Stimulated activated CD4-positive, alpha-beta T cell treated with anti-CD3 and anti-CD28 coated beads, Interleukin-2, amount 100 ng/mL, for 48 hours (primary cell): ENCODE data around the gene YBX1.
"Not testable (repeated sequence)": the region's sequence is repeated elsewhere in the genome, so short reads cannot be mapped to it uniquely, and the experiment has no call there.

Experiments
- DNase-seq, 2 donors: peaks; one replicate each; pipeline ENCODE4 v3.0.0-alpha.2; 2020

The YBX1 gene

DNA sequence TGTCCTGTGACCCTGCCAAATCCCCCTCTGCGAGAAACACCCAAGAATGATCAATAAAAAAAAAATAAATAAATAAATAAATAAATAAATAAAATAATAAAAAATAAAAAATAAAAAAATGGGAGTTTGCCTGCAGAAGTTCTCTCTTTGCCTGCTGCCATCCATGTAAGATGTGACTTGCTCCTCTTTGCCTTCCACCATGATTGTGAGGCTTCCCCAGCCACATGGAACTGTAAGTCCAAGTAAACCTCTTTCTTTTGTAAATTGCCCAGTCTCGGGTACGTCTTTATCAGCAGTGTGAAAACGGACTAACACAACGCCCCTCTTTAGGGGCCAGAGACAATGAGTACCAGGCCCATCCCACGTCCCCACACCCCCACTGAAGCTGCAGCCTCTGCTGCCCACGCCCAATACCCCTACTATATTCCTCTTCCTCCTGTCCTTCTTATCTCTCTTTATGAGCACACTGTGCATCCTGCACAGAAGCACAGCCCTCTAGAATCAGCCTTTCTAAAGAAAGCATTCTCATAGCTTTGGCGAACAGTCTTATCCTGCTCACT, 69.4 kb downstream of the YBX1 start:
- DNase-seq, result not testable (repeated sequence)

DNA sequence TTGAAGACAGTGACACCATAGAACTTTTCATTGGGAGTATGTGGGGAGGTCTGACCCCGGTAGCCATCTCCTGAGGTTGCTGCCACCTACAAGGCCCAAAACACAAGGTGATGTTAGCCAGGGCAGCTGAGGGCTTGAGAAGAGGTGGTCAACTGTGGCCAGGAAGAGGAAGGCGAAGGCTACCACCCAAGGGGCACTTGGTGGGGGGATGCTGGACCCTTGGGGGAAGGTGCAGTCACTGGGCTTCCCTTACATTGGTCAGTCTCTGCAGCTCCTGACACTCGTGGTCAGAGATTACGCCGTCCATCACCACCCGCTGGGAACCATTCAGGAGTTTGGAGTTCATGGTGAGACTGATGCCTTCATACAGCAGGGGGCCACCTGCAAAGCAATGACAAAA, 70.1 kb downstream of the YBX1 start:
- no peak for DNase-seq

DNA sequence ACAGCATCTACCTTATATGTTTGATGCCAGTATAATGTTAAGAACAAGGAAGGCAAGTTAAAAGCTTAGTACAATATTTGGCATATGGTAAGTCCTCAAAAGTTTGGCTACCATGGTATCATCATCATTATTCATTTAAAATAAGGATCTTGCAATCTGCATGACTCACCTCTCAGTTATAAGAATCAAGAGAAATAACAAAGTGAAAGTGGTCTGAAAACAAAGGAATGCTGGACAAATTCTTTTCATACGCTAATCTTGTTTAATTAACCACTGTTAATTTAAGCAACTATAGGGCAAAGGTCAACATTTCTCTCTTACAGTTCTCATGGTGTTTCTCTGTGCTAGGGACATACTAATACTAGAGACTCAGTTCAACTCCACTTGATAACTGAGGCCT, 70.9 kb downstream of the YBX1 start:
- DNase-seq, result no peak
